D341Med (cell line): ENCODE data around the gene ZNF652.

Source experiments
- DNase-seq: peaks from one replicate; pipeline ENCODE4 v3.0.0; 2012; ENCODE audit warnings: low spot score

ZNF652 gene

DNA sequence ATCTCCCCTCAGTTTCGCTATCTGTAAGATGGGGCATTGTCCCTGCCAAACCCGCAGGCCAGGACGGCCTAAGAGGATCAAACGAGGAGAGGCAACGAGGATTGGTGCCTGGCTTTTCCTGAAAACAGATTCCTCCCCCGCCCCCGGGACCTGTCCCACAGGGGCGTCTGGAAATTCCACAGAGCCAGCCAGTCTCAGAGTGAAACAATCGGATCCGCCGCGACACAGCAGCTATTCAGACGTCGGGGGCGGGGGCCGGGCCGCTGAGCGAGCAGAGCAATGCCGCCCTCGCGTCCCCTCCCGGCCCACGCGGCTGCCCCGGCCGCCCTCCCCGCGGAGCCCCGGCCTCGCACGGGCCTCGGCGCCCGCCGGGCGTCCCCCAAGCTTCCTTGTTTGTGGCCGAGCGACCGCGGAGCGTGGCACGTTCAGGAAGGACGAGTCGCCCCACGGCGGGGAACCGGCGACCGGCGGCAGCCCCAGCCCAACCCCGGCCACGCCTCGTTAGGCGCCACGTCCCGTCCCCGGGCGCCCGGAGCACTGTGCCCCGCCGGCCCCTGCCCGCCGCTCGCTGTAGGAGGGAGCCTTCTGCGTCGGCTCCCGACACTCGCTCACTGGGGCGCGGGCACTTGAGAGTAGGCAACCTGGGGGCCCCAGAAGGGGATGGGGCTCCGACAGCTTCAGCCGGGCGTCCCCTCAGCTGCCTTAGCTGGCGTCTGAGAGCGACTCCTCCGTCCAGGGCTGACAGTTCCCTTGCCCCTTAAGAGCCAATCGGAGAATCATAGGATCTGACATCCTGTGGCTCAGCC lies 101.8 kb downstream of the ZNF652 start:
- DNase-seq: peak; percentile 87

DNA sequence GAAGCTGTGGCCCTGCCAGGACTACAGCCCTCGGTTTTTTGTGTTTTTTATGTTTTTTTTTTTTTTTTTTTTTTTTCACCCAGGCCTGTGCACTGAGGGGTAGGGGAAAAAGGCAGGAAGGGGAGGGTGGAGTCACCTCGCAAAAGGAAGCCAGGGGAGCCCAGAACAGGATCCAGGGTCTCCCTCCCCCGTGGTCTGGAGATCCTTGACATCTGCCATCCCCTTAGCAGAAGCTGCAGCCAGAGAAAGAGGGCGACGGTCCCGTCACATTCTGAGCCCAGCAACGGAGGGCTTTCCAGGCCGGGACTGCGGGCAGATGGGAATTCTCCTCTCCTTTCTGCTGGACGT lies 102.4 kb downstream of the ZNF652 start:
- DNase-seq: no peak

DNA sequence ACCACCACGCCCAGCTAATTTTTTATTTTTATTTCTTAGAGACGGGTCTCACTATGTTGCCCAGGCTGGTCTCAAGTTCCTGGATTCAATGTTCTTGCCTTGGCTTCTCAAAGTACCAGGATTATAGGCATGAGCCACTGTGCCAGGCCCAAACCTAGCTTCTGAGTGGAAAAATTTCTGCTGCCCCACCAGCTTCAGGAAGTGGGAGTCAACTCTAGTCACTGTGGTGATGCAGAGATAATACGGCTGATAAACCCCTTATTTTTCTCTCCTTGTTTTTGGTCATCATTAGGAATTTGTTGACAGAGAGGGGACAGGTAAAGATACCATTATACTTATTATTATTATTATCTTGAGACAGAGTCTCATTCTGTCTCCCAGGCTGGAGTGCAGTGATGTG lies 103.7 kb downstream of the ZNF652 start:
- DNase-seq: no peak

GRCh38 chr17:49255125-49255524 lies 106.9 kb downstream of the ZNF652 start:
- no peak for DNase-seq

DNA sequence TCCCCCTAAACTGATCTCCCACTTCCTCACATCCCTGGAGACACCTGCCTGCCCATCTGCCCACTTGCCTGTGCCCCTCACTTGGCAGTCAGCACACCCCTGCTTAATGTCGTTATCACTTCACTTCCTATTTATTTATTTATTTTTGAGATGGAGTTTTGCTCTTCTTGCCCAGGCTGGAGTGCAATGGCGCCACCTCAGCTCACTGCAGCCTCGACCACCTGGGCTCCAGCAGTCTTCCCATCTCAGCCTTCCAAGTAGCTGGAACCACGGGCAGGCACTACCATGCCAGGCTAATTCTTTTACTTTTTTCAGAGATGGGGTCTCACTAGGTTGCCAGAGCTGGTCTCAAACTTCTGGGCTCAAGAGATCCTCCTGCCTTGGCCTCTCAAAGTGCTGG lies 108.0 kb downstream of the ZNF652 start:
- DNase-seq: no peak

DNA sequence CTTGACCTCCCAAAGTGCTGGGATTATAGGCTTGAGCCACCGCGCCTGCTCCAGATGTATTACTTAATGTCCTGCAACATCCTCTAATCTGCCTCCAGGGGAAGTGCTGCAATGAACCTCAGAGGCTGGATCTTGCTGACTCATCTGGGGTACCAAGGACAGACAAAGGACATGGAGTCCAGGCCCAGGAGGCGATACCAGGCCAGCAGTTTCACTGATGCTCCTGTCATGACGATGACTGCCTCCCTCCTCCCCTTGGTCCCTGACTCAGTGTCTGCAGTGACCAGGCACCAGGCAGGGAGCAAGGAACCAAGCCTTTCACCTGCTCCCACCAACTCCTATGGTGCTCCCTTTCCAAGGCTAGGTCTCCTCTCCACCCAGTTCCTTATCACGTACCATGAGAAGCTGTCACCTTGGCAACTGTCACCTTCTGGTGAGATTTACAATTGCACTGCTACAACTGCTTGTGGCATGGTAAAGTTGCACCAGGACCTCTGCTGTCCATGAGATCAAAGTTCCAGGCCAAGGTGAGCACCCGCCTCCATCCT lies 109.8 kb downstream of the ZNF652 start:
- no peak for DNase-seq

GRCh38 chr17:49249890-49250522 lies 112.0 kb downstream of the ZNF652 start:
- DNase-seq: no peak

DNA sequence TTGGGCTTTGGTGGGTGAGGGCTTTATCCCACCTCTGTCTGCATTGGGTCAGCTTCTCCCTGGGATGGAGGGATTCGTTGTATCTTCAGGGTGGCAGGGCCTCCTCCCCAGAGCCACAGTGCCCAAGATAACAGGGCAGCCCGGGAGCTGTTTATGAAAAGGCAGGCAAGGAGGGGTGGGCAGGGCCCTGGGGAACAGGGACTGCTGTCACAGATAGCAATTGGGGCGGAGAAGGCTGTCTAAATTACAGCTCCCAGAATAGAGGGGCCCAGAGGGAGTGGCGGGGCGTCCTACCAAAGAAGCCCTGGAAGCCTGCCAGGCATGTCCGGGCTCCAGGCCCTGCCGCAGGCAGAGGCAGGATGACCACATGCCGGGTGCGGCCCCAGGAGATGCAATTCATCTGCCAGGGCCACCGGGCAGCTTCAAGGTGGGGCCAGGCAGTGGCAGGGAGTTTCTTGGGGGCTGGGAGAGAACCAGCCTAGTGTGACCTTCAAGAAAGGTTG lies 112.7 kb downstream of the ZNF652 start:
- no peak for DNase-seq

- no peak for DNase-seq
Observed at GRCh38 chr17:49247944-49248343, 114.1 kb downstream of the ZNF652 start.

- DNase-seq: no peak
Observed at GRCh38 chr17:49244839-49245238, 117.2 kb downstream of the ZNF652 start.
